HEK293 (cell line): ENCODE data around the gene BAIAP2.

Experiments used
- CTCF ChIA-PET: fragments of 350-600 bp; formaldehyde crosslinking; extraction: SDS; loops from one replicate; lab custom pipeline; 2021; ENCODE audit warnings: antibody characterized with exemption; lab: Yijun Ruan, JAX
- POLR2A ChIA-PET: fragments of 300-600 bp; formaldehyde crosslinking; extraction: SDS; loops from one replicate; lab custom pipeline; 2020; ENCODE audit warnings: antibody characterized with exemption, inconsistent platforms; lab: Yijun Ruan, JAX
- H3K27ac ChIP-seq: fragments of 200-500 bp; sonication (Bioruptor generic); 2 replicates; pipeline ENCODE4 v1.5.1; 2014; ENCODE audit warnings: low read depth, low read length, control low read depth, inconsistent platforms; ENCODE audit errors: extremely low read depth
- H3K36me3 ChIP-seq, 2 experiments: fragments of 200-500 bp in 1 of 2; sonication (Bioruptor generic) in 1 of 2; 1 replicate in 1 of 2; 2 replicates in 1 of 2; pipeline ENCODE4 v1.5.1; 2014 to 2017; ENCODE audit warnings: inconsistent platforms in 2 of 2, low read length in 2 of 2; ENCODE audit not compliant: control insufficient read depth in 2 of 2, insufficient read depth in 1 of 2
- H3K4me1 ChIP-seq: fragments of 200-500 bp; sonication (Bioruptor generic); 2 replicates; pipeline ENCODE4 v1.5.1; 2014; ENCODE audit warnings: mild to moderate bottlenecking, low read length, inconsistent platforms; ENCODE audit not compliant: control insufficient read depth, insufficient read depth
- H3K4me3 ChIP-seq: 2 replicates; pipeline ENCODE4 v1.5.1; 2011; ENCODE audit warnings: low read depth, mild to moderate bottlenecking, control low read depth, low read length, moderate library complexity
- H3K9me3 ChIP-seq: fragments of 200-500 bp; sonication (Bioruptor generic); 2 replicates; pipeline ENCODE4 v1.5.1; 2014; ENCODE audit warnings: low read depth, low read length, inconsistent platforms; ENCODE audit not compliant: control insufficient read depth, insufficient read depth
- CTCF ChIP-seq: fragments of 450-650 bp; formaldehyde crosslinking; IDR thresholded peaks from 2 replicates; pipeline ENCODE4 v1.5.1; 2016; ENCODE audit warnings: missing biosample characterization, missing genetic modification characterization
- GFI1B ChIP-seq: fragments of 450-650 bp; formaldehyde crosslinking; IDR thresholded peaks from 2 replicates; pipeline ENCODE4 v1.5.1; 2016; ENCODE audit warnings: missing biosample characterization, missing genetic modification characterization
- GLIS2 ChIP-seq: fragments of 450-650 bp; formaldehyde crosslinking; IDR thresholded peaks from 2 replicates; pipeline ENCODE4 v1.5.1; 2016; ENCODE audit warnings: missing biosample characterization, missing genetic modification characterization
- KLF10 ChIP-seq: fragments of 450-650 bp; IDR thresholded peaks from 2 replicates; pipeline ENCODE4 v1.5.1; 2018; ENCODE audit warnings: missing biosample characterization, mild to moderate bottlenecking, missing genetic modification characterization
- RBAK ChIP-seq: fragments of 450-650 bp; formaldehyde crosslinking; IDR thresholded peaks from 2 replicates; pipeline ENCODE4 v1.5.1; 2016; ENCODE audit warnings: missing biosample characterization, missing genetic modification characterization
- ZBTB20 ChIP-seq: fragments of 450-650 bp; formaldehyde crosslinking; IDR thresholded peaks from 2 replicates; pipeline ENCODE4 v1.5.1; 2016; ENCODE audit warnings: missing biosample characterization, missing genetic modification characterization
- ZIC2 ChIP-seq: fragments of 450-650 bp; formaldehyde crosslinking; IDR thresholded peaks from 2 replicates; pipeline ENCODE4 v1.5.1; 2016; ENCODE audit warnings: missing biosample characterization, missing genetic modification characterization
- ZNF146 ChIP-seq: fragments of 450-650 bp; formaldehyde crosslinking; IDR thresholded peaks from 2 replicates; pipeline ENCODE4 v1.5.1; 2016; ENCODE audit warnings: missing biosample characterization, missing genetic modification characterization
- ZNF174 ChIP-seq: fragments of 450-650 bp; formaldehyde crosslinking; IDR thresholded peaks from 2 replicates; pipeline ENCODE4 v1.5.0; 2017; ENCODE audit warnings: missing biosample characterization, mild to moderate bottlenecking, missing genetic modification characterization
- ZNF211 ChIP-seq: fragments of 450-650 bp; formaldehyde crosslinking; IDR thresholded peaks from 2 replicates; pipeline ENCODE4 v1.5.1; 2016; ENCODE audit warnings: low read depth, missing biosample characterization, missing genetic modification characterization
- ZNF248 ChIP-seq: fragments of 450-650 bp; formaldehyde crosslinking; IDR thresholded peaks from 2 replicates; pipeline ENCODE4 v1.5.1; 2017; ENCODE audit warnings: missing biosample characterization, missing genetic modification characterization
- ZNF473 ChIP-seq: fragments of 450-650 bp; formaldehyde crosslinking; IDR thresholded peaks from 2 replicates; pipeline ENCODE4 v1.5.1; 2017; ENCODE audit warnings: missing biosample characterization, missing genetic modification characterization
- ZNF585B ChIP-seq: fragments of 450-650 bp; formaldehyde crosslinking; IDR thresholded peaks from 2 replicates; pipeline ENCODE4 v1.5.1; 2016; ENCODE audit warnings: missing biosample characterization, missing genetic modification characterization
- ZNF610 ChIP-seq: fragments of 450-650 bp; formaldehyde crosslinking; IDR thresholded peaks from 2 replicates; pipeline ENCODE4 v1.5.1; 2016; ENCODE audit warnings: missing biosample characterization, missing genetic modification characterization, borderline replicate concordance
- ZNF707 ChIP-seq: fragments of 450-650 bp; formaldehyde crosslinking; IDR thresholded peaks from 2 replicates; pipeline ENCODE4 v1.5.1; 2016; ENCODE audit warnings: missing biosample characterization, missing genetic modification characterization
- ZNF747 ChIP-seq: fragments of 450-650 bp; formaldehyde crosslinking; IDR thresholded peaks from 2 replicates; pipeline ENCODE4 v1.5.1; 2016; ENCODE audit warnings: missing biosample characterization, missing genetic modification characterization
- TF ChIP-seq, protein P1 (sequence below): fragments of 450-650 bp; formaldehyde crosslinking; IDR thresholded peaks from 2 replicates; pipeline ENCODE4 v1.5.1; 2016; ENCODE audit warnings: missing biosample characterization, missing genetic modification characterization
- TF ChIP-seq, protein P2 (sequence below): fragments of 450-650 bp; formaldehyde crosslinking; IDR thresholded peaks from 2 replicates; pipeline ENCODE4 v1.5.1; 2017; ENCODE audit warnings: missing biosample characterization, mild to moderate bottlenecking, missing genetic modification characterization, moderate library complexity

Gene BAIAP2

DNA sequence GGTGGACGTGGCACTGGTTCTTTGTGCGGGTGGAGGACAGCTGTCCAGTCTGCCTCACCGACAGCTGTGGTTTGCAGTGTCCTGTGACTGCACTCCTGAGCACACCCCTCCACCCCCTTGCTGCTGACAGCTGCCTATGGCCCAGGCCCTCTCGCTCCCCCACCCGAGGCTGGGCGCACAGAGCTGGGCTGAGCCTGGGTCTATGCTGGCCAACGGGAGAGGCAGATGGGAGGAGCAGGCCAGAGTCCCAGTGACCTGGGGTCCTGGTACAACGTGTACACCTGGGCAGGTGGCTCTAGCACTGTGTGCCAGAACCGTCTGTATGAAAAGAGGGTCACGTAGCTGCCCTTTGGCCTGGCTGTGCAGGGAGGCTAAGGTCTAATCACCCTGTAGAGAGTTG, 30.5 kb downstream of the BAIAP2 start (continued):
- no peak for TF ChIP-seq ZNF707 (tag by site-specific recombination)
- no peak for TF ChIP-seq RBAK (tag by site-specific recombination)
- TF ChIP-seq ZNF211: no peak
- TF ChIP-seq ZBTB20 (tag by site-specific recombination): no peak
- no peak for TF ChIP-seq CTCF (tag by site-specific recombination)
- no peak for TF ChIP-seq GFI1B (tag by site-specific recombination)
- TF ChIP-seq, all 188 proteins: peak for 0

DNA sequence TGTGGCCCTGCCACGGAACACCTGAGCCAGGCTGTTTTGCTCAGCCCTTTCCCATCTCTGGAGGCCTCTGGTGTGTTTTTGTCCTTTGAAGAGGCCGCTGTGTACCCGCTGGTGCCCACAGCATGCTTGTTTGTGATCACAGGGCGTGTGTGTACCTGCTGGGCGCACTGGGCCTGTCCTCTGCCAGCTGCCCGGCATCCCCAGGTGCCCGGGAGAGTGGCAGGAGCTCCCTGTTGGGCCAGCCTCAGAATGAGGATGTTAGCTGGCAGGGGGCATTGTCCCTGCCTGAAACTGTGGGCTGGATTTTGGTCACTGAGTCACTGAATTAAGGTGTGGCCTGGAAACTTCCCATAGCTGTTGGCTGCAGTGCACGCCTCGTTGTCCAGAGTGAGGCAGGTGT, 31.1 kb downstream of the BAIAP2 start:
- Histone ChIP-seq H3K27ac (no peak overlapping the region), H3K9me3 (no peaks in the 10 kb centered on the region), H3K4me1 (no peaks in the 10 kb centered on the region), H3K4me3 (no peak overlapping the region), H3K36me3 (peaks cover 0 to 12% of the 10 kb centered on the region in 2 experiments; a peak in 1 of 3 replicates)
- CTCF ChIA-PET: interaction anchor here (1.1 kb wide), 1 partner anchor 42 kb away, joined by 3 read pairs; no protein-coding TSS in a partner anchor
- TF ChIP-seq ZIC2 (tag by site-specific recombination) (peak; percentile 83), KLF10 (tag by site-specific recombination) (no peak), ZNF174 (tag by site-specific recombination) (no peak), ZNF610 (tag by site-specific recombination) (no peak), ZNF585B (tag by site-specific recombination) (no peak)
- POLR2A ChIA-PET: interaction anchor here (1.3 kb wide), 1 partner anchor 31 kb away, joined by 3 read pairs; the partner anchor contains the start of gene BAIAP2

DNA sequence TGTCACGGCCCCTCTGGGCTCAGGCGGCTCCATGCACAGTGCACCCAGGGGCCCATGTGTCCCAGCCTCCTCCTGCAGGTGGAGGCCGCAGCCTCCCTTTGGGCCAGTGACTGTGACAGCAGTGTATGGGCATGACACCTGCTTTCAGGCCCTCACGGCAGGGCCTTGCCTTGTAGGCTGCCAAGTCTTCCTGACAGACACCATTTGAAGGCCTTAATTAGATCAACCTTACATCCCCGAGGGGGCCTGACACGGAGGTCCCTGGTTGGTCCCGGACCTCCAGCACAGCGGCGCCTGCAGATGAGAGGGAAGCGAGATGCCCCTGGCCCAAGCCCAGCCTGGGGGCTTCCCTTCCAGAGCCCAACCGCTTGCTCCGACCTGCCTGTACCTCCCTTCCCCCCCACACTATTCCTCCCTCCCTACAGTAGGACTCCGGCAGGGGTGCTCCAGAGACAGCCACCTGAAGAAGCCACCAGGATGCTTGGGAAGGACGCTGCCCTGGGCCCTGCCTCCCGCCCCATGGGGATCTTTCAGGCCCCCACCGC, 31.9 kb downstream of the BAIAP2 start:
- no peak for TF ChIP-seq ZNF473 (tag by site-specific recombination)
- no peak for TF ChIP-seq ZNF146 (tag by site-specific recombination)
- no peak for TF ChIP-seq ZNF248 (tag by site-specific recombination)
- TF ChIP-seq ZNF747 (tag by site-specific recombination): no peak
- TF ChIP-seq GLIS2 (tag by site-specific recombination): no peak
- TF ChIP-seq, protein P1, sequence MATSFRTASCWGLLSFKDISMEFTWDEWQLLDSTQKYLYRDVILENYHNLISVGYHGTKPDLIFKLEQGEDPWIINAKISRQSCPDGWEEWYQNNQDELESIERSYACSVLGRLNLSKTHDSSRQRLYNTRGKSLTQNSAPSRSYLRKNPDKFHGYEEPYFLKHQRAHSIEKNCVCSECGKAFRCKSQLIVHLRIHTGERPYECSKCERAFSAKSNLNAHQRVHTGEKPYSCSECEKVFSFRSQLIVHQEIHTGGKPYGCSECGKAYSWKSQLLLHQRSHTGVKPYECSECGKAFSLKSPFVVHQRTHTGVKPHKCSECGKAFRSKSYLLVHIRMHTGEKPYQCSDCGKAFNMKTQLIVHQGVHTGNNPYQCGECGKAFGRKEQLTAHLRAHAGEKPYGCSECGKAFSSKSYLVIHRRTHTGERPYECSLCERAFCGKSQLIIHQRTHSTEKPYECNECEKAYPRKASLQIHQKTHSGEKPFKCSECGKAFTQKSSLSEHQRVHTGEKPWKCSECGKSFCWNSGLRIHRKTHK: no peak
- TF ChIP-seq, protein P2, sequence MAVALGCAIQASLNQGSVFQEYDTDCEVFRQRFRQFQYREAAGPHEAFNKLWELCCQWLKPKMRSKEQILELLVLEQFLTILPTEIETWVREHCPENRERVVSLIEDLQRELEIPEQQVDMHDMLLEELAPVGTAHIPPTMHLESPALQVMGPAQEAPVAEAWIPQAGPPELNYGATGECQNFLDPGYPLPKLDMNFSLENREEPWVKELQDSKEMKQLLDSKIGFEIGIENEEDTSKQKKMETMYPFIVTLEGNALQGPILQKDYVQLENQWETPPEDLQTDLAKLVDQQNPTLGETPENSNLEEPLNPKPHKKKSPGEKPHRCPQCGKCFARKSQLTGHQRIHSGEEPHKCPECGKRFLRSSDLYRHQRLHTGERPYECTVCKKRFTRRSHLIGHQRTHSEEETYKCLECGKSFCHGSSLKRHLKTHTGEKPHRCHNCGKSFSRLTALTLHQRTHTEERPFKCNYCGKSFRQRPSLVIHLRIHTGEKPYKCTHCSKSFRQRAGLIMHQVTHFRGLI (tag by site-specific recombination): peak; percentile 24; the same call in 1 of the 2 replicates
- Histone ChIP-seq H3K27ac (no peak overlapping the region), H3K36me3 (peaks cover 0 to 15% of the 10 kb centered on the region in 2 experiments; a peak in 1 of 3 replicates), H3K9me3 (no peaks in the 10 kb centered on the region), H3K4me3 (no peak overlapping the region), H3K4me1 (no peaks in the 10 kb centered on the region)
- CTCF ChIA-PET: interaction anchor here (1.1 kb wide), 1 partner anchor 43 kb away, joined by 3 read pairs; no protein-coding TSS in a partner anchor
- POLR2A ChIA-PET: no interaction called here
